Activated naive CD4-positive, alpha-beta T cell treated with anti-CD3 and anti-CD28 coated beads, Interleukin-2, amount 10 ng/mL, durations not matched to agents 7 days and 5 days (primary cell): ENCODE measurements around the gene ASB11.
"Not testable (repeated sequence)": the region's sequence is repeated elsewhere in the genome, so short reads cannot be mapped to it uniquely, and the experiment has no call there.

Source experiments
- CTCF ChIA-PET: fragments of 350-600 bp; sonication (Branson Sonifier 250); formaldehyde crosslinking; loops from one replicate; lab custom pipeline; 2021; ENCODE audit warnings: antibody characterized with exemption; lab: Charles Lee
- DNase-seq: peaks from one replicate; pipeline ENCODE4 v3.0.0-alpha.2; 2020
- H3K27ac Mint-ChIP-seq: one replicate; pipeline ENCODE4 v1.8.0; 2021; ENCODE audit warnings: mild to moderate bottlenecking, moderate library complexity, mixed read lengths
- H3K27me3 Mint-ChIP-seq: one replicate; pipeline ENCODE4 v1.8.0; 2021; ENCODE audit warnings: mild to moderate bottlenecking, mixed read lengths
- H3K36me3 Mint-ChIP-seq: one replicate; pipeline ENCODE4 v1.8.0; 2021; ENCODE audit warnings: mixed read lengths
- H3K4me1 Mint-ChIP-seq: one replicate; pipeline ENCODE4 v1.8.0; 2021; ENCODE audit warnings: mixed read lengths
- H3K4me3 Mint-ChIP-seq: one replicate; pipeline ENCODE4 v1.8.0; 2021; ENCODE audit warnings: mild to moderate bottlenecking, moderate library complexity, mixed read lengths
- H3K9me3 Mint-ChIP-seq: one replicate; pipeline ENCODE4 v1.8.0; 2021; ENCODE audit warnings: mixed read lengths

Gene ASB11

GRCh38 chrX:15328131-15328530, 12.7 kb upstream of the ASB11 start:
- DNase-seq = no peak
- Mint-ChIP-seq H3K9me3 (no peaks in the 10 kb centered on the region), H3K36me3 (peaks cover 14% of the 10 kb centered on the region), H3K27me3 (no peaks in the 10 kb centered on the region), H3K4me3 (no peak overlapping the region), H3K4me1 (peaks cover 7% of the 10 kb centered on the region), H3K27ac (no peak overlapping the region)
- CTCF ChIA-PET = no interaction called here

GRCh38 chrX:15322472-15322871, 7.0 kb upstream of the ASB11 start:
- Mint-ChIP-seq H3K36me3 (peaks cover 23% of the 10 kb centered on the region), H3K27me3 (no peaks in the 10 kb centered on the region), H3K27ac (no peak overlapping the region), H3K4me1 (no peaks in the 10 kb centered on the region), H3K9me3 (no peaks in the 10 kb centered on the region), H3K4me3 (no peak overlapping the region)
- CTCF ChIA-PET = no interaction called here
- DNase-seq = no peak

GRCh38 chrX:15322072-15322471, 6.6 kb upstream of the ASB11 start:
- Mint-ChIP-seq H3K27me3 (no peaks in the 10 kb centered on the region), H3K36me3 (peaks cover 23% of the 10 kb centered on the region), H3K9me3 (no peaks in the 10 kb centered on the region), H3K27ac (no peak overlapping the region), H3K4me1 (no peaks in the 10 kb centered on the region), H3K4me3 (no peak overlapping the region)
- no peak for DNase-seq
- CTCF ChIA-PET = no interaction called here

- H3K36me3 Mint-ChIP-seq = peaks cover 23% of the 10 kb centered on the region
- no peaks in the 10 kb centered on the region for H3K9me3 Mint-ChIP-seq
- no peak overlapping the region for H3K4me3 Mint-ChIP-seq
- DNase-seq = no peak
- H3K27me3 Mint-ChIP-seq = no peaks in the 10 kb centered on the region
- H3K27ac Mint-ChIP-seq = no peak overlapping the region
- no peaks in the 10 kb centered on the region for H3K4me1 Mint-ChIP-seq
- CTCF ChIA-PET = no interaction called here
These were observed 6.0 kb upstream of the ASB11 start for GRCh38 chrX:15321447-15321846.

GRCh38 chrX:15320297-15320696, 4.9 kb upstream of the ASB11 start:
- no peak for DNase-seq
- Mint-ChIP-seq H3K36me3 (peaks cover 23% of the 10 kb centered on the region), H3K4me3 (no peak overlapping the region), H3K4me1 (no peaks in the 10 kb centered on the region), H3K9me3 (no peaks in the 10 kb centered on the region), H3K27me3 (no peaks in the 10 kb centered on the region), H3K27ac (no peak overlapping the region)
- CTCF ChIA-PET = no interaction called here

- peaks cover 23% of the 10 kb centered on the region for H3K36me3 Mint-ChIP-seq
- no peak for DNase-seq
- H3K4me1 Mint-ChIP-seq = no peaks in the 10 kb centered on the region
- no peaks in the 10 kb centered on the region for H3K27me3 Mint-ChIP-seq
- no peaks in the 10 kb centered on the region for H3K9me3 Mint-ChIP-seq
- CTCF ChIA-PET = no interaction called here
- H3K4me3 Mint-ChIP-seq = no peak overlapping the region
- H3K27ac Mint-ChIP-seq = no peak overlapping the region
These were observed 3.6 kb upstream of the ASB11 start for GRCh38 chrX:15319075-15319474.

- H3K27ac Mint-ChIP-seq = no peak overlapping the region
These were observed 968 bp downstream of the ASB11 start for GRCh38 chrX:15314472-15314871.

GRCh38 chrX:15311119-15311518, 4.3 kb downstream of the ASB11 start:
- CTCF ChIA-PET = no interaction called here
- Mint-ChIP-seq H3K4me3 (no peak overlapping the region), H3K27ac (no peak overlapping the region), H3K36me3 (no peaks in the 10 kb centered on the region), H3K9me3 (no peaks in the 10 kb centered on the region), H3K27me3 (peaks cover 4% of the 10 kb centered on the region), H3K4me1 (no peaks in the 10 kb centered on the region)
- no peak for DNase-seq

More at GRCh38 chrX:15314472-15314871, 968 bp downstream of the ASB11 start:
- Mint-ChIP-seq H3K4me3 (no peak overlapping the region), H3K4me1 (no peaks in the 10 kb centered on the region), H3K9me3 (no peaks in the 10 kb centered on the region), H3K27me3 (no peaks in the 10 kb centered on the region), H3K36me3 (peaks cover 5% of the 10 kb centered on the region)
- DNase-seq = no peak
- CTCF ChIA-PET = no interaction called here

- H3K27me3 Mint-ChIP-seq = peaks cover 4% of the 10 kb centered on the region
- no peak overlapping the region for H3K27ac Mint-ChIP-seq
- H3K36me3 Mint-ChIP-seq = no peaks in the 10 kb centered on the region
- H3K4me3 Mint-ChIP-seq = no peak overlapping the region
- CTCF ChIA-PET = no interaction called here
- no peaks in the 10 kb centered on the region for H3K4me1 Mint-ChIP-seq
- no peaks in the 10 kb centered on the region for H3K9me3 Mint-ChIP-seq
- DNase-seq = no peak
These were observed 5.3 kb downstream of the ASB11 start for GRCh38 chrX:15310117-15310516.

- H3K9me3 Mint-ChIP-seq, CTCF ChIA-PET, H3K36me3 Mint-ChIP-seq, DNase-seq, H3K4me1 Mint-ChIP-seq, H3K27me3 Mint-ChIP-seq, H3K27ac Mint-ChIP-seq, H3K4me3 Mint-ChIP-seq: not testable (repeated sequence)
These were observed 9.5 kb downstream of the ASB11 start for GRCh38 chrX:15305899-15306298.

- H3K4me3 Mint-ChIP-seq = no peak overlapping the region
- H3K27ac Mint-ChIP-seq = no peak overlapping the region
- DNase-seq = peak; percentile 22
- H3K4me1 Mint-ChIP-seq = peaks cover 4% of the 10 kb centered on the region
- H3K27me3 Mint-ChIP-seq = peaks cover 6% of the 10 kb centered on the region
- CTCF ChIA-PET = interaction anchor here (1.5 kb wide), 1 partner anchor 48 kb away, joined by 5 read pairs; no protein-coding TSS in a partner anchor
- H3K9me3 Mint-ChIP-seq = no peaks in the 10 kb centered on the region
- no peaks in the 10 kb centered on the region for H3K36me3 Mint-ChIP-seq
These were observed 13.5 kb downstream of the ASB11 start for GRCh38 chrX:15301924-15302323.

- Mint-ChIP-seq H3K9me3 (no peaks in the 10 kb centered on the region), H3K36me3 (no peaks in the 10 kb centered on the region), H3K4me3 (no peak overlapping the region), H3K27ac (no peak overlapping the region), H3K4me1 (peaks cover 4% of the 10 kb centered on the region), H3K27me3 (peaks cover 6% of the 10 kb centered on the region)
- DNase-seq = no peak
- CTCF ChIA-PET = interaction anchor here (0.6 to 1.8 kb wide), 7 partner anchors 15 to 189 kb away, joined by 3 to 8 read pairs (median 3); no protein-coding TSS in a partner anchor
These were observed 15.2 kb downstream of the ASB11 start for GRCh38 chrX:15299941-15300851.

- no peak overlapping the region for H3K27ac Mint-ChIP-seq
- H3K27me3 Mint-ChIP-seq = peaks cover 6% of the 10 kb centered on the region
- CTCF ChIA-PET = no interaction called here
- DNase-seq = no peak
- H3K36me3 Mint-ChIP-seq = no peaks in the 10 kb centered on the region
- no peaks in the 10 kb centered on the region for H3K9me3 Mint-ChIP-seq
- no peak overlapping the region for H3K4me3 Mint-ChIP-seq
- H3K4me1 Mint-ChIP-seq = peaks cover 4% of the 10 kb centered on the region
These were observed 16.7 kb downstream of the ASB11 start for GRCh38 chrX:15298780-15299179.

- Mint-ChIP-seq H3K4me1 (peaks cover 4% of the 10 kb centered on the region), H3K4me3 (no peak overlapping the region), H3K27me3 (peaks cover 6% of the 10 kb centered on the region), H3K9me3 (no peaks in the 10 kb centered on the region), H3K27ac (no peak overlapping the region), H3K36me3 (no peaks in the 10 kb centered on the region)
- CTCF ChIA-PET = no interaction called here
- DNase-seq = no peak
These were observed 17.2 kb downstream of the ASB11 start for GRCh38 chrX:15298201-15298600.

GRCh38 chrX:15293451-15293850, 22.0 kb downstream of the ASB11 start:
- no peak for DNase-seq
- no peaks in the 10 kb centered on the region for H3K36me3 Mint-ChIP-seq
- no peak overlapping the region for H3K4me3 Mint-ChIP-seq
- no peaks in the 10 kb centered on the region for H3K27me3 Mint-ChIP-seq
- CTCF ChIA-PET = no interaction called here
- peaks cover 4% of the 10 kb centered on the region for H3K4me1 Mint-ChIP-seq
- H3K9me3 Mint-ChIP-seq = no peaks in the 10 kb centered on the region
- no peak overlapping the region for H3K27ac Mint-ChIP-seq
